SW 1271 (cell line): Measurements from ENCODE around the gene TRIM65.
A peak's percentile ranks its signal among the peaks of the same experiment; 100 is the strongest.

Source experiments
- DNase-seq, 2 experiments: peaks; one replicate each; lab custom pipeline; 2025; lab: John Stamatoyannopoulos, UW

The TRIM65 gene, protein sequence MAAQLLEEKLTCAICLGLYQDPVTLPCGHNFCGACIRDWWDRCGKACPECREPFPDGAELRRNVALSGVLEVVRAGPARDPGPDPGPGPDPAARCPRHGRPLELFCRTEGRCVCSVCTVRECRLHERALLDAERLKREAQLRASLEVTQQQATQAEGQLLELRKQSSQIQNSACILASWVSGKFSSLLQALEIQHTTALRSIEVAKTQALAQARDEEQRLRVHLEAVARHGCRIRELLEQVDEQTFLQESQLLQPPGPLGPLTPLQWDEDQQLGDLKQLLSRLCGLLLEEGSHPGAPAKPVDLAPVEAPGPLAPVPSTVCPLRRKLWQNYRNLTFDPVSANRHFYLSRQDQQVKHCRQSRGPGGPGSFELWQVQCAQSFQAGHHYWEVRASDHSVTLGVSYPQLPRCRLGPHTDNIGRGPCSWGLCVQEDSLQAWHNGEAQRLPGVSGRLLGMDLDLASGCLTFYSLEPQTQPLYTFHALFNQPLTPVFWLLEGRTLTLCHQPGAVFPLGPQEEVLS

DNA sequence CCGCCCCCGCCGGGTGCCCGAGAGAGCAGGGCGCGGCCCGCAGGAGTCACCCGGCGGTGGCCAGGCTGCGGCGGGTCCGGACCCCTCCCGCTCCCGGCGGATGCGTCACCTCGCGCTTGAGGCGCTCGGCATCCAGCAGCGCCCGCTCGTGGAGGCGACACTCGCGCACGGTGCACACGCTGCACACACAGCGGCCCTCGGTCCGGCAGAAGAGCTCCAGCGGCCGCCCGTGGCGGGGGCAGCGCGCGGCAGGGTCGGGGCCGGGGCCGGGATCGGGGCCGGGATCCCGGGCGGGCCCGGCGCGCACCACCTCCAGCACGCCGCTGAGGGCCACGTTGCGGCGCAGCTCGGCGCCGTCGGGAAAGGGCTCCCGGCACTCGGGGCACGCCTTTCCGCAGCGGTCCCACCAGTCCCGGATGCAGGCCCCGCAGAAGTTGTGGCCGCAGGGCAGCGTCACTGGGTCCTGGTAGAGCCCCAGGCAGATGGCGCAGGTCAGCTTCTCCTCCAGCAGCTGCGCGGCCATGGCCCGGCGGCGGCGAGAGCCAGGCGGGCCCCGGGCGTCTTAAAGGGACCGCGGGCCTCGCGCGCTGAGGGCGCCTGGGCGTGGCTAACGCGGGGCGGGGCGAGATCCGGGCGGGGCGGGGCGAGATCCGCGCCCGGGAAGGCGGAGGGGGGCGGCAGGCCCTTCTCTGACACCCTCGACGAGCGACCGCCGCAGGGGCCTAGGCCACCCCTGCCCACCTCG is at the start of gene TRIM65:
Gene TRIM65 (minus strand): TSS at position 537 of the 745 bp plus-strand sequence. CDS start 14 bp downstream, at position 523.
- DNase-seq: peak; percentile 33 to 65

DNA sequence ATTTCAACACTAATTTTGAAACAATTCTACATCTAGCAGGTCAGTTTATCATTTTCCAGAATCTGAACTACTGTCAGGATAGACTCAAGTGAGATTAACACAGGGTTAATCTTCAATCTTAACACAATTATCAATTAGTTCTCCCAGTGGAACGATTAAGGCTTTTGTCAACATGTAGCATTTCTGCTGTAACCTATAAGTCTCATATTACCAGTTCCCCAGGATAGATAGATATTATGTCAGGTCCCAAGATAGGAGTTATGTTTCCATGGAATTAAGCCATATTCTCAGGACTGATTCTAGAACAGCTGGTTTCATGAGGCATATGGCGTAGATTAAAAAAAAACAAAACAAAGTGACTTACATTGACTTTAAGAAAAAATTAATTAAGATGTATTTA is 48.5 kb upstream of the TRIM65 start:
- no peak for DNase-seq

DNA sequence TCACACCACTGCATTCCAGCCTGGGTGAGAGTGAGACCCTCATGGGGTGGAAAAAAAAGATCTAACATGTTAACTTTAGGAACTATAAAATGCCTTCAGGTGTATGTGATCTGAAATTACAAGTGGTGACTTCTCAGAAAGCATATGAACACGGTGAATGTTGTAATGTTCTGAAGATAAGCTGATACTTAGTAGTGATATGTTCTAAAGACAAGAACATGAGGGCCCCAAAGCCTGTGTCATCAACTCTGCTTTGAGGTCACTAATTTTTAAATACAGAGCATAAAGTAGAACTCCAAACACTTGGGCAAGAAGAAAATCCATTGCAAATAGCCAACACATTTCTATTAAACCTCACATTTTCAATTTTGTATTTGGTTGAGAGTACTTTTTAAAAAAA is 46.7 kb upstream of the TRIM65 start:
- no peak for DNase-seq

DNA sequence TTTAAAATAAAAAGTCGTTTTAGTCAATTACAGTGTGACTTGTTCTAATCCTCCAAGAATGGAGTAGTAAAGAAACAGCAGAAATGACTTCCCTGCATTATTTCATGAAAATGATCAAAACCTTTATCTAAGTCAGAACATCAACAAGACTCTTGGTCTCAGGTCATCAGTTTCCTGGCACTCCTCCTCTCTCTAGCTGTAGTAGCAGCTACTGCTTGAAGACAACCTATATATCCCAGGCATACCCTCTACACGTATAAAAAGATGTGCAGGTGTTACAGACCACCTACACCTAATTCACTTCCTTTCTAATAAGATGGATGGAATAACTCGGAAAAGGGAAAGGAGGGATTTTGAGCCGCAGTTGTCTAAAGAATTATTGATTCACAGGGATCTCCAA is 45.7 kb upstream of the TRIM65 start:
- DNase-seq: no peak

DNA sequence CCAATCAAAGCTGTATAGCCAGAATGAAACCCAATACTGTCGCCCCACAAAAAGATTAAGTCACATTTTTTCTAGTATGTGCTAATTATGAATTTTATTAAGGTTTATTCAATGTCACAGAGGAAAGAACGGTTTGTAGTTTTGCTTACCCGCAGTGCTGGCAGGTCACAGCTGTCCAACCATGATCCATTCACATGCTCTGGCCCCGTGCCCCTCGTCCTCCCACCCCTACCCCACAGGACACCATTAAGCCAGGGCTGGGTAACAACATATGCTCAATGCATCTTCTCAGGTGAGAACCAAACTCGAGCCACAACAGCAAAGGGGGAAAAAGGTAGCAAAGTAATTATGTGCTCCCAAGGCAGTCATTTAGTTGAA is 44.7 kb upstream of the TRIM65 start:
- no peak for DNase-seq

DNA sequence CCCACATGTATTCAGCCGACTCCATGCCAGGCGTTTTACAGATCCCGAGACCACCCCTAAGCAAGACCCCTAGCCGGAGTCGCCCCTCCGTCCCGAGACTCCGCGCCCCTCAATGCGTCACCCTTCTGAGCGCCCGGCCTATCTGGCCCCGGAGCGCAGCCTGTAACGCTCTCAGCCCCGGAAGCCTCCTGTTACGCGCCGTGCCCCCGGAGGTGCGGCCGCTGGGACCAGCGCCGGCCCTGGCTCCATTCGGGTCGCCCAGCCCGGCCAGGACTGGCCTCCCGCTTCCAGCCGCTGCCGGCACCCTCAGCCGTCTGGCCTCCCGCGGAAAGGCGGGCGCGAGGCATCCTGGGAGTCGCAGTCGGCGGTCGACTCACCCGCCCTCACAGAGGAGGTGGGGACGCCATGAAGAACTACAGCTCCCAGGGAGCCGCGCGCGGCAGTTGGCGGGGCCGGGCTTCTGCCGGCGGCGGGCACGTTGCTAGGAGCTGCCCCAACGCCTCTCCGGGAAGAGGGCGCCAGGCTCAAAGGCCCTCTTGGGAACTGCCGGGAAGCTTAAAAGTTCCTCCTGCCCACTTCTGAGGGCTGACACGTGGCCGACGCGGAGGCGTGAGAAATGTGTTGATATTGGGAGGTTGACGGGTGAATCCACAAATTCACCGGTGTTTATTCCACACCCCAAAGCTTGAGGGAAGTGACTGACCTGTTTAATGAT is 44.1 kb upstream of the TRIM65 start, which contains the start of gene FBF1:
Gene FBF1 (minus strand): TSS at position 316 of the 715 bp plus-strand sequence. CDS start 2,893 bp downstream, outside the sequence.
- DNase-seq: peak; percentile 79 to 92

DNA sequence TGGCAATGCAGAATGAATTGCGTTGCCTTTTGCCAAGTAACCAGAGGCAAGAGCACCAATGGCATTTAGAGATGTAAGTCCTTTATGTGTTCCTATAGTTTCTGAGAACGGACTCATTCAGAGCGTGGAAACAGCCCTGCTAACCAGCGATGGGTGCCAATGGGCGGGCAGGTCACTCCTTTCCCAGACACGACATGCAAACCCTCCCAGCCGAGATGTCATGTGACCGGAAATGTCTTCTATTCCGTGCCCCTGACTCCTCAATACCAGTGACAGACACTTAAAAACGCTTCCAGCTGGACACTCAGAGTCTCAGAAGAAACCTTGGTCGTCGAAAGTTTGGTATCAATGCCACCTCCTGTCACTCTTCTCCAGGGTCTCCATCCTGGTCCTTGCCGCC is 40.9 kb upstream of the TRIM65 start:
- DNase-seq: no peak

DNA sequence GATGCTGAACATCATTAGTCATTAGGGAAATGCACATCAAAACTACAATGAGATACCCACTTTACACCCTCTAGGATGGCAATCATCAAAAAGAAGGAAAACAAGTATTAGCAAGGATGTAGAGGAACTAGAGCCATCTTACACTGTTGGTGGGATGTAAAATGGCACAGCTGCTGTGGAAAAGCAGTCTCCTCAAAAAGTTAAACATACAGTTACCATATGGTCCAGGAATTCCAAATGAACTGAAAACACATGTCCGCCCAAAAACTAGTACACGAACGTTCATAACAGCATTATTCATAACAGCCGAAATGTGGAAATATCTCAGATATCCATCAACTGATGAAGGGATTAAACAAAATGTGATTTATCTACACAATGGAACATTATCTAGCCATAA is 37.1 kb upstream of the TRIM65 start:
- DNase-seq: no peak

DNA sequence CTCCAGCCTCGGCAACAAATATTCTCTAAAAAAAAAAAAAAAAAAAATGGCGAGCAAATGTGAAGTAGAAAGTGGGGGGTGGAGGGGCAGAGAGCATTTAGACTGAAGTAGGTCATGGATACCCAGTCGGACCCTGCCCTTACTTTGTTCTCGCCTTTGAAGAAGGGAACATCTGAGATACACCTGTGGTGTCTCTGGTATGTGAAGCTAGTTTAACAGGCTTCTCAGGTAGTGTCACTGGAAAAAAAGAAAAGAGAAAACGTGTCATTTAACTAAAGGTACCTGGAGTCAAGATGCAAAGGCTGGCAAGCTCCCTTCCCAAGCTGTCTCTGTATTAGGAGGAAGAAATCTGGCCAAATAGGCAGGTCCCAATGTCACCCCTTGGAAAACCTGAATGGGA is 36.1 kb upstream of the TRIM65 start:
- DNase-seq: no peak

DNA sequence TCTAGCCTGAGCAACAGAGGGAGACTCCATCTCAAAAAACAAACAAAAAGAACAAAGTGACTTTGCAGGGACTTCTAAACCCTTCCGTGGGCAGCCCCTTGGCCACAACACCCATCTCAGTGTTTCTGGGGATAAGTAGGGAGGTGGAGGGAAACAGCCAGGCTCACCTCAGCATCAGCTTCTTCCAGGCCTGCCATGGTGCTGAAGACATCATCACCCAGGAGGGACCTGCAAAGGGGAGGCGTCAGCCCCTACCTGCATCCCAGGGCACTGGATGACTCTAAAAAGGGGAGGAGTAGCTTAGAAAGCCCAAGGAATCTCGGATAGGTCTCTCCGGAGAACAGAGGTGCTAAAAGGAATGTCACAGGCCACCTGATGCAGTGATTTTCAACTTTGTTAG is 34.3 kb upstream of the TRIM65 start:
- no peak for DNase-seq

DNA sequence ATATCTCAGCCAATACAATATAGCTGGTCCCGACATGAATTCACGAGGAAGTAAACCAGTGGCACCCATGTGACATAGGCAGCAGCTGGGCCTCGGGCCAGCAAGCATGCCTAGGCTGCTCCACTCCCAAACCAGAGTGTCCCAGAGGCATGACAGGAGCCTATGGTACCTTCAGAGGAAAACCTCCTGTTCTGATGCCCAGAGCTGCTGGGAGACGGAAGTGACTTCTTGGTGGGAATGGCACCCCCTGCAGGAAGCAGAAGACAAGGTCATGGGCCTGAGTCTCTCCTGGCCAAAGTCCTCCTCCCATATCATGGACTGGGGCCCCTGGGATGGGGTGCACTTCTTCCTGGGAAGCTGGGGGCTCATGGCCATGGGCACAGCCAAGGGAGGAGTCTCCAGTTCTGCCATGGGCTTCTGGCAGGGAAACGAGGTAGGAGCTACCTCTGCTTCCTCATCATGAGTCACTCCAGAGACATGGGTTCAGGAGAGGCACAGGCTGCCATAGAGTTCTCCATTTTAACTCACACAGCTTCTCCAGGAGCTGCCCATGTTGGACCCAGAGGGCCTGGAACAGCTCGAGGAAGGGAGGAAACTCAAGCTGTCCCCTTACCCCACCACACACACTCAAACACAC is 30.7 kb upstream of the TRIM65 start:
- no peak for DNase-seq

DNA sequence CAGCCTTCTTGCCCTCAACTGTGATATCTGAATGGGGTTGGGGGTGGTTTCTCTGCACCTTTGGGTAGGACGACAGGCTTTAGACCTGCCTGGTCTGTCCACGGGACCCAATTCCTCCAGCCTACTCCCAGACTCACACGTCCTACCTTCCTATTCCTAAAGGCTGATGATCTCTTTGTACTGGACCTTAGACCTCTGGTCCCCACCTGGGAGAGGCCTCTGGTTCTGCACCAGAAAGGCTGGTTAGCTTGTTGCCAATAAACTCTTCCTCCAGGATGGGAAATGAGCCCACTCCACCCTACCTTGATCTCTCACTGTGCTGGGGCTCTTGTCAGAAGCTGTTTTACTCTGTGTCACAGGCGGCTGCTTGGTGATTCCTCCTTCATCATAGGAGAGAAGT is 29.7 kb upstream of the TRIM65 start:
- no peak for DNase-seq

DNA sequence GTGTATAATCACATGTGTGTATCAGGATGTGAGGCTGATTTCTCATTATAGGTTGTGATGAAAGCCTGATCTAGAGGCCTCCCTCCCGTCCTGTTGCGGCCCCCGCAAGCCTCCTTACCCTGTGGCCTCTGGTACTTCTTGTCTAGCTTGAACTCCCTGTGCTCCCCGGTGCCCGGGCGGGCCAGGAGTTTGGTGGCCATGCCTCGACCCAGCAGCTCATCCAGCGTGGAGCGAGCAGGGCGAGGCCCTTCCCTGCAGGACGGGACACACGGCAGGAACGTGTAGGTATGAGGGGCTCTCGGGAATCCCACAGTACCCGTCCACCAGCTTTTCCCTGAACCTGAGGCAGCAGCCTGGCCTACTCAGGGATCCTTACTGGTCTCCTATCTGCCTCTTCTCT is 29.2 kb upstream of the TRIM65 start:
- no peak for DNase-seq

DNA sequence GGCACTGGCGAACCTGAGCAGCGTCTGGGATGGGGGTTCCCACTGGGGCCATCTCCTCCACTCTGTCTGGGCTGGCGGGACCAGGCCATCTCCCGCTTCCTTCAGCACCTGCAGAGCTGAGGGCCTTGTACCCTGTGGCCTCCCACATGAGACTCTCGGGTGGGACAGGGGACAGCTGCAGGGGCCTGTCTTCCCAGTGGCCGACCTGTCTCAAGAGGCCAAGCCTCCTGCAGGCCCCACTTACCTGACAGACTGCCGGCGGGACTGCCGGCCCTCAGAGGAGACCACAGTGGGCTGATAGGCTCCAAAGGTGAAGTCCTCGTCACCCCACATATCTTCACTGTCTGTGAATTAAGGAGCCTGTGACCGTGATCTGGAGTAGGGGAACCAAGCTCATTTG is 28.4 kb upstream of the TRIM65 start:
- no peak for DNase-seq

DNA sequence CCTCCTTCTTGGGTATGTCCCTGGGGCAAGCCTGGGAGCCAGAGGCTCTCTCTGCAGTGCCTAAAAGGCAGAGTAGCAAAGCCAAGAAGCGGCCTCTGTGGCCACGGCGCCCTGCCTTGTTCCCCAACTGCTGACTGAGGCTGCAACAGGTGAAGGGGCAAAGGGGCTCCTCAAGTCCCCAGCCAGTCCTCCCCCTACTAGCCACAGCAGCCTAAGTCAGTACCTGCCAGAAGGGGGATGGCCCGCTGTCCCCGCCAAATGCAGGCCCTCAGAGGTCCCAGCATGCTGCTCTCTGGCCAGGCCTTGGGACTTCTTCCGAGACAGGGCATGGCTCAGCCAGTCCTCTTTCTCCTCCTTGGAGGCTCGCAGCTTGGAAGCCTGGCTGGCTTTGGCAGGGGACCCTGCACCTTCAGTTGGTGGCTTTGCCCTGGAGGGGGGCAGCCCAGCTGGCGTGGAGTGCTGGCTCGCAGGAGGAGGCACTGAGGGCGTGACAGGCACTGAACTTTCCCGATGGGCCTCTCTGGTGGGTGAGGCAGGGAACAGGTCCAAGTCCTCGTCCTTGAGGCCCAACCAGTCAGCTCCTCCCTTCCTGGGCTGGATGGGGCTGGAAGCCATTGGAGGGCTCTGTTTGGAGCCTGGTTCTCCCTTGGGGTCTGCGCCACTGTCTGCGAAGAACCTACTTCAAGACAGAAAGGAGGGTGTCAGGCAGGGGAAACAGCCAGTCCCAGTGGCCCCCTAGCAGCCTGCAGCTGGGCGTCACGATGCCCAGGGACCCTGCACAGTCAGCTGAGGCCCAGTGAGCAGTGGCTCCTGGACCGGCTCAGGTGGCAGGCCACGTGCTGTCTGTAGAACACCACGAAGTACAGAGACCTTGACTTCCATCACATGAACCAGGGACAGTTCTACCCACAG is 26.5 kb upstream of the TRIM65 start:
- DNase-seq: no peak

DNA sequence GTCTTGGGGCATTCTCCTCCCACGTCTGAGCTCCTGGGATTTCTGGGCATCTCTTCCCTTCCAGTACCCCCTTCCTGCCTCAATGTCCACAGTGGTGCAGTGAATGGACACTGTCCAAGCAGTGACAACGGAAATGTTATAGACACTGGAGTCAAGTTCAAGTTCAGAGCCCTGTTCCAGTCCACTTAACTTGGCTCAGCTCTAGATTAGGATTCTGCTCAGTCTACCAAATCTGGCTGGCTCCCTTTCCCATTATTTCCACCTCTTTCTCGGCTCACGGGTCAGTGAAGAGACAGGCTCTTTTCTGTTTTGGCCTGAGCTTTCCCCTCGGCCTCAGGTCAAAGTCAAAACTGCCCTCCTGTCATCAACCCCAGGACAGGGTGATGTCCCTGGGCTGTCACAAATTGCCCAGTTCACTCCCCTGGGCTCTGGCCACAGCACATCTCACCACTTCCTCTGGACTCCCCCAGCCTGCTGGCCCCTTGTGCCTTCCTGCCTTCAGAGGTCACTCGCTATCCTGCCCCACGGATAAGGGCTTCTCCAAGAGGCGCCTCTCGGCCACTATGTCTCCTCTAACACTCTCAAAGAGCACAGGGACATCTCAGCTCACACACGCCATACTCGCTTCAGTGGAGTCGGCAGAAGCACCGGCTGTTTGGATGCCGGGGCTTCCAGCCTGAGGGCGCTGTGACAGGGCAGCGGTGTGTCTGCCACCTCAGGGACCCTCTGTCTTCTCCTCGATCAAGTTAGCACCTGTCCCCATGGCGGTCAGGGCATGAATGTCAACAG is 25.6 kb upstream of the TRIM65 start:
- no peak for DNase-seq

DNA sequence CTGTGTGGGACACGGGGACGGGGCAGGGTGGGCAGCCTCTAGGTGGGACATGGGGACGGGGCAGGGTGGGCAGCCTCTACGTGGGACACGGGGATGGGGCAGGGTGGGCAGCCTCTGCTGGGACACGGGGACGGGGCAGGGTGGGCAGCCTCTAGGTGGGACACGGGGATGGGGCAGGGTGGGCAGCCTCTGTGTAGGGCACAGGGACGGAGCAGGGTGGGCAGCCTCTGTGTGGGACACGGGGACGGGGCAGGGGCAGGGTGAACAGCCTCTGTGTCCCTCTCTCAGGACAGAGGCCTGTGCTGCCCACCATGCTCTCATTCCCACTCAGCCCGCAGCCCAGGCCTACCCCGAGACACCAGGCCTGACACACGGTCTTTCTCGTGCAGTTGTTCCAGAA is 24.8 kb upstream of the TRIM65 start:
- DNase-seq: no peak

DNA sequence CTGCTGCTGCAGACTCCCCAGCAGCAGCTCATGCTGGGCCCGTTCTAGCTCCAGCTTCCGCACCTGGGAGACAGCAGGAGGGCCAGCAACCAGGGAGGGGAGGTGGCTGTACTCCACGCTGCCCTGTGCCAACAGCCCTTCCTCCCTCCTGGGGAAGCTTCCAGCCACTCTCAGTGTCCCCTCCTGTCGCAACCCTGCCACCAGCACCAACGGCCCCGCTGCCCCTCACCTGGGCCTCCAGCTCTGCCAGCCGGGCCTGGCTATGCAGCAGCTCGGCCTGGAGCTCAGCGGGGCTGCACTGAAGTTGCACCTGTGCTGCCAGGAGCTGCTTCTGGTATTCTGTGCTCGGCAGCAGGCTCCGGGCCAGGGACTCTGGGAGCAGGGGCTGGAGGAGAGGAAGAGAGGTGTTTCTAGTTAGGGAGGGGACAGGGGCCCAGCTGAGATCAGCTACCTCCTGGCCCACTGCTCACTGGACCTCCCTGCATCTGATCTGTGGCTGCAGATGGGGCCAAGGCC is 23.4 kb upstream of the TRIM65 start:
- DNase-seq: no peak

DNA sequence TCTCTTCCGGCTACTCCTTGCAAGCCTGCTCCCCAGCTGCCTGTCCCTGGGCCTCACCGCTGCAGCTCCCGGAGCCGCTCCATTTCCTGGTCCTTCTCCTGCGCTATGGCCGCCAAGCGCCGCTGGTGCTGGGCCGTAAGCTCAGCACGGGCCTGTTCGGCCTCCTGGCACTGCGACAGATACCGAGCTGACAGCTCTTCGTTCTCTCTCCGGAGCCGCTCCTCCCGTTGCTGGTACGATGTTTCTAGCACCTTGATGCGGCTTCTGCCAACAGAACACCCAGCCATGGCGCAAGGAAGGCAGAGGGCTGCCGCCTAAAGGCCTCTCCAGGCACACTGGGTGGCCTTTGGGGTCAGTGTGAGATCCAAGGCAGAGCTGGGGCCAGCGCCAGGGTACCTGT is 22.9 kb upstream of the TRIM65 start:
- DNase-seq: no peak

DNA sequence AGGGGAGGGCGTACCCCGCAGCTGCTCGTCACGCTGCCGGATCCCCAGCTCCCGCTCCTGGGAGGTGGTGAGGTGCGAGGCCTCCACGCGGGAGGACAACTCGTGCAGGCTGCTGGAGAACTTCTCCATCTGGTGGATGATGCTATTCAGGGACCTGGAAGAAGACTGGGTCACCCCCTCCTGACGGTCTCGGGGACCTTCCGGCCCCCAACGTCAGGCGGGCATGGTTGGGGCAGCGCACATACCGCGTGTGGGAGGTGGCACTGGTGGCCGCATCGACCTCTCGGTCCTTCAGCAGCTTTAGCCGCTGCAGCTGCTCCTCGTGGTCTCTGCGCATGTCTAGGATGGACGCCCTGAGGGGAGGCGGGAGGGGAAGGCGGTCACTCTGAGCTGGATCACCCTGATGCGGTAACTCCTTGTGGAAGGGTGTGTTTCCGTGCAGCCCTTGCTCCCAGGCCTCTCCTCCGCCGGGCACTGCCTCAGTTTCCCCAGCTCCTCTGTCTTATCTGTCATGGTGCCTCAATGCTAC is 21.2 kb upstream of the TRIM65 start:
- no peak for DNase-seq
